ENCODE data around the gene AKIP1.
A peak's percentile ranks its signal among the peaks of the same experiment; 100 is the strongest.

AKIP1 gene

GRCh38 chr11:8911029-8911823 is at the start of gene AKIP1:
TSS of gene AKIP1 (plus strand) at chr11:8911189. CDS start at chr11:8911450, 261 bp downstream.
- no peak for TF ChIP-seq CTCF (IDR thresholded peaks at IDR 0.05)
- peak within 1 kb of the TSS; percentile 37 for H3K9ac ChIP-seq
- no peaks in the 10 kb centered on the region for H3K4me1 ChIP-seq

GRCh38 chr11:8863838-8864237 is 47.2 kb upstream of the AKIP1 start:
- H3K4me1 ChIP-seq, result no peaks in the 10 kb centered on the region
- H3K9me3 ChIP-seq (ENCODE audit: control insufficient read depth, low read length), result no peaks in the 10 kb centered on the region
- no peaks in the 10 kb centered on the region for H3K79me2 ChIP-seq
- no peaks in the 10 kb centered on the region for H3K36me3 ChIP-seq (ENCODE audit: control insufficient read depth, insufficient read depth, low read length)
- H3K9ac ChIP-seq, result no peak overlapping the region
- H3K27ac ChIP-seq, result no peak overlapping the region
- H3K4me2 ChIP-seq (ENCODE audit: low read length), result no peak overlapping the region
- no peak overlapping the region for H2AFZ ChIP-seq
- no peak for TF ChIP-seq CTCF (IDR thresholded peaks at IDR 0.05)
- no peaks in the 10 kb centered on the region for H3K27me3 ChIP-seq (ENCODE audit: control insufficient read depth, insufficient read depth, low read length)
- no peak overlapping the region for H3K4me3 ChIP-seq (ENCODE audit: low read depth, low read length)

More at GRCh38 chr11:8911029-8911823, at the start of gene AKIP1:
- peak within 1 kb of the TSS; percentile 96 for H2AFZ ChIP-seq
- H3K79me2 ChIP-seq, result no peaks in the 10 kb centered on the region
- H3K9me3 ChIP-seq (ENCODE audit: control insufficient read depth, low read length), result no peaks in the 10 kb centered on the region
- H3K36me3 ChIP-seq (ENCODE audit: control insufficient read depth, insufficient read depth, low read length), result no peaks in the 10 kb centered on the region
- H3K4me3 ChIP-seq (ENCODE audit: low read depth, low read length), result peak within 1 kb of the TSS; percentile 72
- peak within 1 kb of the TSS; percentile 70 for H3K27ac ChIP-seq
- peak within 1 kb of the TSS; percentile 78 for H3K4me2 ChIP-seq (ENCODE audit: low read length)
- H3K27me3 ChIP-seq (ENCODE audit: control insufficient read depth, insufficient read depth, low read length), result no peaks in the 10 kb centered on the region

GRCh38 chr11:8865304-8865703 is 45.7 kb upstream of the AKIP1 start:
- no peak overlapping the region for H2AFZ ChIP-seq
- H3K4me2 ChIP-seq (ENCODE audit: low read length), result no peak overlapping the region
- H3K4me3 ChIP-seq (ENCODE audit: low read depth, low read length), result no peak overlapping the region
- no peaks in the 10 kb centered on the region for H3K36me3 ChIP-seq (ENCODE audit: control insufficient read depth, insufficient read depth, low read length)
- no peaks in the 10 kb centered on the region for H3K79me2 ChIP-seq
- no peak overlapping the region for H3K9ac ChIP-seq
- peak overlapping the region; percentile 4 for H3K27ac ChIP-seq
- TF ChIP-seq CTCF (IDR thresholded peaks at IDR 0.05), result no peak
- H3K27me3 ChIP-seq (ENCODE audit: control insufficient read depth, insufficient read depth, low read length), result no peaks in the 10 kb centered on the region
- no peaks in the 10 kb centered on the region for H3K9me3 ChIP-seq (ENCODE audit: control insufficient read depth, low read length)
- no peaks in the 10 kb centered on the region for H3K4me1 ChIP-seq

GRCh38 chr11:8867035-8867434 is 44.0 kb upstream of the AKIP1 start:
- H3K9ac ChIP-seq, result no peak overlapping the region
- H3K4me2 ChIP-seq (ENCODE audit: low read length), result no peak overlapping the region
- no peaks in the 10 kb centered on the region for H3K9me3 ChIP-seq (ENCODE audit: control insufficient read depth, low read length)
- no peak overlapping the region for H2AFZ ChIP-seq
- no peak overlapping the region for H3K27ac ChIP-seq
- H3K4me3 ChIP-seq (ENCODE audit: low read depth, low read length), result no peak overlapping the region
- H3K27me3 ChIP-seq (ENCODE audit: control insufficient read depth, insufficient read depth, low read length), result no peaks in the 10 kb centered on the region
- H3K36me3 ChIP-seq (ENCODE audit: control insufficient read depth, insufficient read depth, low read length), result no peaks in the 10 kb centered on the region
- no peak for TF ChIP-seq CTCF (IDR thresholded peaks at IDR 0.05)
- H3K79me2 ChIP-seq, result no peaks in the 10 kb centered on the region
- no peaks in the 10 kb centered on the region for H3K4me1 ChIP-seq
